C1 segment of cervical spinal cord (tissue), 14 donors: ENCODE measurements around the gene PCDH17.
A peak's percentile ranks its signal among the peaks of the same experiment; 100 is the strongest.

Experiments used
- DNase-seq, 14 donors: peaks; one replicate each; lab custom pipeline; 2025; lab: John Stamatoyannopoulos, UW

PCDH17 gene, protein sequence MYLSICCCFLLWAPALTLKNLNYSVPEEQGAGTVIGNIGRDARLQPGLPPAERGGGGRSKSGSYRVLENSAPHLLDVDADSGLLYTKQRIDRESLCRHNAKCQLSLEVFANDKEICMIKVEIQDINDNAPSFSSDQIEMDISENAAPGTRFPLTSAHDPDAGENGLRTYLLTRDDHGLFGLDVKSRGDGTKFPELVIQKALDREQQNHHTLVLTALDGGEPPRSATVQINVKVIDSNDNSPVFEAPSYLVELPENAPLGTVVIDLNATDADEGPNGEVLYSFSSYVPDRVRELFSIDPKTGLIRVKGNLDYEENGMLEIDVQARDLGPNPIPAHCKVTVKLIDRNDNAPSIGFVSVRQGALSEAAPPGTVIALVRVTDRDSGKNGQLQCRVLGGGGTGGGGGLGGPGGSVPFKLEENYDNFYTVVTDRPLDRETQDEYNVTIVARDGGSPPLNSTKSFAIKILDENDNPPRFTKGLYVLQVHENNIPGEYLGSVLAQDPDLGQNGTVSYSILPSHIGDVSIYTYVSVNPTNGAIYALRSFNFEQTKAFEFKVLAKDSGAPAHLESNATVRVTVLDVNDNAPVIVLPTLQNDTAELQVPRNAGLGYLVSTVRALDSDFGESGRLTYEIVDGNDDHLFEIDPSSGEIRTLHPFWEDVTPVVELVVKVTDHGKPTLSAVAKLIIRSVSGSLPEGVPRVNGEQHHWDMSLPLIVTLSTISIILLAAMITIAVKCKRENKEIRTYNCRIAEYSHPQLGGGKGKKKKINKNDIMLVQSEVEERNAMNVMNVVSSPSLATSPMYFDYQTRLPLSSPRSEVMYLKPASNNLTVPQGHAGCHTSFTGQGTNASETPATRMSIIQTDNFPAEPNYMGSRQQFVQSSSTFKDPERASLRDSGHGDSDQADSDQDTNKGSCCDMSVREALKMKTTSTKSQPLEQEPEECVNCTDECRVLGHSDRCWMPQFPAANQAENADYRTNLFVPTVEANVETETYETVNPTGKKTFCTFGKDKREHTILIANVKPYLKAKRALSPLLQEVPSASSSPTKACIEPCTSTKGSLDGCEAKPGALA (N-terminal part only)

DNA sequence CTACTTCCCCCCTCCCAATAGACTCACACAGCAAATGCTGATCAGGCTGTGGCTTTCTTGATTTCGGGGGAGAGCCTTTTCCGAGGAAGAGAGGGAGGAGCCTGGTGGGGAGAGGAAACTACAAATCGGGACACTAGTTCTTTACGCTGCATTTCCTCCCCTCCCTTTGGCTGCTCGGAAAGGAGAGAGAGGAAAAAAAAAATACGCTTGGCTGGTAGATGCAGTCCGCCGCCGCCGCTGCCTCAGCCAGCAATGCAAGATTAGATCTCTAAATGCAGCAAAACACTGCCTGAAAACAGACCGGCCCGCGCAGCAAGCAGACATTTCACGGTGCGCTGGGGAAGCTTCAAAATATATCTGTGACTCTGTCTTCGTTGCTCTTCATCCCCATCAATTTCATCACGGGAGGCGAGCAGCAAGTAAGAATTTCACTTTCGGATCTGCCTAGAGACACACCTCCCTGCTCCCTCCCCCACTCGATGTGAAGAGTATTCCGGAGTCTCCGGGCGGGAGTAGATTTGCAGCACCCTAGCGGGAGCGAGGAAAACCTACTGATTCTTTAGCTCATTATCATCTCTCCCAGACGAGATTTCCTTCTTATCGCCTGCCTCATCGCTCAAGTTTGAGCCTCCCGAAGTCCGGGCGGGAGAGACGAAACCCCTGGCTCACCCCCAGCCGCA lies at the start of gene PCDH17:
Gene PCDH17 (plus strand): TSS at position 149 of the 680 bp plus-strand sequence. CDS start 803 bp downstream, outside the sequence.
- peak in 13 of 14 donors; percentile 16 to 87 (median 73) for DNase-seq

GRCh38 chr13:57582032-57582431 lies 49.5 kb upstream of the PCDH17 start:
- no peak for DNase-seq

- no peak for DNase-seq
Observed at GRCh38 chr13:57583529-57583928, 48.0 kb upstream of the PCDH17 start.

- DNase-seq, result no peak
Observed at GRCh38 chr13:57588639-57589038, 42.9 kb upstream of the PCDH17 start.

GRCh38 chr13:57595775-57596174 lies 35.8 kb upstream of the PCDH17 start:
- DNase-seq, result no peak

DNA sequence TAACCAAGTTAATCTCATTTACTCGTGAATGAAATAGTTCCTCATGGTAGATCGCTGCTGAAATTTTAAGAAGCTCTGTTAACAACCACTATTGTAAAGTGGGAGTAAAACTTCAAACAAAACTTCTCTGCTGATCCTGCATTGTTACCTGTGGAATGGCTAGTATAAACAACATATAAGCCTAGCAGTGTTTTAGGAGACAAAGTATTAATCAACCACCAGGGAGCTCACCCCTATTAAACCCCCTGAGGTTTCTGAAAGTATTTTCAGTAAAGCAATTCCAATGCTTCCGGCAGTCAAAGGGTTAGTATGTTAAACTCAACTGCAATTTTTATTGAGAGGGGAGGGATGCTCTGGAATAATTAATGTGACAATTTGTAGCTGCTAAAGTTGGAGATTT lies 30.0 kb upstream of the PCDH17 start:
- no peak for DNase-seq

- DNase-seq, result no peak
Observed at GRCh38 chr13:57604442-57604841, 27.1 kb upstream of the PCDH17 start.

DNA sequence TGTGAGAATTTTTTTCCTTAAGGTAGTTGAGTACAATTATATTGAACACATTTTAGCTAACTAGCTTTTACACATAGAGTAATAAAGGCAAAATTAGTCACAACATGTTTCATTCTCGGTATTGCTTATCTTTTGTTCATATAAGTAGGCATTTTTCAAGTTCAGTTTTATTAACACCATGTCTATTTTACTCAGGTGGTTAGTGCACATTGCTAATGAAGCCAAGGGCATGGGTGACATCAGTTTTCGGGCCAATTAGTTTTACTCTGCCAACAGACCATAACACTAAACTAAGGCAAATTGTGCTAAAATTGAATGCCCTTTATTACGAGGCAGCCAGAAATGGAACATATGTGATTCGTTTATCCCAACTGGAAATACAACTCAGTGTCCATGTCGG lies 19.6 kb upstream of the PCDH17 start:
- DNase-seq, result no peak

- no peak for DNase-seq
Observed at GRCh38 chr13:57612568-57612967, 19.0 kb upstream of the PCDH17 start.

GRCh38 chr13:57624565-57625435 lies 6.7 kb upstream of the PCDH17 start:
- peak in 3 of 14 donors; percentile 1 to 34 (median 6) for DNase-seq

GRCh38 chr13:57627663-57628062 lies 3.9 kb upstream of the PCDH17 start:
- DNase-seq, result no peak

GRCh38 chr13:57629391-57629804 lies 2.1 kb upstream of the PCDH17 start:
- peak in 8 of 14 donors; percentile 22 to 76 (median 62) for DNase-seq

- peak; percentile 11 to 97 (median 90) for DNase-seq
Observed at GRCh38 chr13:57629821-57630235, 1.7 kb upstream of the PCDH17 start.

DNA sequence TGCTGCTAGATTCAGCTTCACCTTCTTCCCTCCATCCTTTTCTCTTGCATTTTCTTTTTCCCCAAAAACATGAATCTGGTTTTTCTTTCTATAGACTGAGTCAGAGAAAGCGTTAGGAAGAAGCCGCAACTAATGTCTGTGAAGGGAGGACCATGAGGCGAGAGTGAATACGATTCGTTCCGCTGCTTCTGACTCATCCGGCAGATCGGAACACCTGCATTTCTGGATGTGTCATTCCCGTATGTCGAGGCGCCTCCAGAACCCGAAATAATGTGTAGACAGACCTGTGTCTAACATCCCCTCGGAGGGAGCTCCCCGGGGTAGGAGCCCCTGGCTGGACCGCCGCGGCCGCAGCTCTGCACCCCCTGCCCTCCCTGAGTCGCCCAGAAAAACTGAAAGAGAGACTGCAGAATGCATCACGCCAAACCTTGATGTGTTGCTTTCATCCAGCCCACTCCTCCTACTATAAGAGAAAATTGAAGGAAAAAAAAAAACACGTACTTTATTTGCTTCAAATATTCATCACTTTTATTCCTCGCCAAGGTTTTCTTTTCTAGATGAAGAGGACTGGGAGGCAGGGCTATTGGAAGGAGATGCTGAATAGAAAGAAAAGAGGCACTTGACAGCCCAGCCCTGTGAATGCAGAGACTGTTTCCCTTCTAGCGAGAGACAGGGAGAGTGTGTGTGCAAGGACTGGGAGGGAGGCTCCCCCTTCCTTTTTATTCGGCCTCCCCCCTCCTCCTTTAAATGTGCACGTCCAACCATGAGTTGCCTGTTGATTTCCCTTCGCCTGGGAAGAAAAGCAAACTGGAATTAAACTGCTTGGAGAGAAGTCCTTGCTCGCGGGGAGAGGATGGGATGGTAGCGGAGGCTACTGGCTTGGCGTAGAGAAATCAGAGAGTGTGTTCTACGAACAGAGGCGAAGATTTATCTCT lies 616 bp upstream of the PCDH17 start:
- peak in 12 of 14 donors; percentile 20 to 87 (median 56) for DNase-seq

DNA sequence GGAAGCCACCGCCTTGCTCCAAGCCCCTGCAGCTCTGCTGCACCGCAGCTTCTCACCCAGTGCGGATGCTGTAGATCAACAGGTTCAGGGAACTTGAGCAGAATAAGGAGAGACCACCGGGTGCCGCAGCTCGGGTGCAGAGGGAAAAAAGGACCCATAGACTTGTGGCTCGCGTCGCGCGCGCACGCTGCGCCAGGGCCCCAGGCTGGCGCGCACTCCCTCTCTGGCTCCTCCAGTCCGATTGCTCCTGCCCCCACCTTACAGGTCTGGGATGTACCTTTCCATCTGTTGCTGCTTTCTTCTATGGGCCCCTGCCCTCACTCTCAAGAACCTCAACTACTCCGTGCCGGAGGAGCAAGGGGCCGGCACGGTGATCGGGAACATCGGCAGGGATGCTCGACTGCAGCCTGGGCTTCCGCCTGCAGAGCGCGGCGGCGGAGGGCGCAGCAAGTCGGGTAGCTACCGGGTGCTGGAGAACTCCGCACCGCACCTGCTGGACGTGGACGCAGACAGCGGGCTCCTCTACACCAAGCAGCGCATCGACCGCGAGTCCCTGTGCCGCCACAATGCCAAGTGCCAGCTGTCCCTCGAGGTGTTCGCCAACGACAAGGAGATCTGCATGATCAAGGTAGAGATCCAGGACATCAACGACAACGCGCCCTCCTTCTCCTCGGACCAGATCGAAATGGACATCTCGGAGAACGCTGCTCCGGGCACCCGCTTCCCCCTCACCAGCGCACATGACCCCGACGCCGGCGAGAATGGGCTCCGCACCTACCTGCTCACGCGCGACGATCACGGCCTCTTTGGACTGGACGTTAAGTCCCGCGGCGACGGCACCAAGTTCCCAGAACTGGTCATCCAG lies 964 bp downstream of the PCDH17 start:
- DNase-seq, result peak in 9 of 14 donors; percentile 43 to 80 (median 71)

GRCh38 chr13:57633141-57633949 lies 1.8 kb downstream of the PCDH17 start:
- DNase-seq, result peak in 13 of 14 donors; percentile 4 to 90 (median 77)
